ENCODE data around the gene TMEM92.

Gene TMEM92

GRCh38 chr17:50248255-50248654 lies 26.0 kb upstream of the TMEM92 start:
- Histone ChIP-seq H3K4me3 (ENCODE audit: severe bottlenecking) (no peak overlapping the region), H3K9me3 (ENCODE audit: severe bottlenecking) (peaks cover 5% of the 10 kb centered on the region), H3K36me3 (ENCODE audit: low read depth) (no peaks in the 10 kb centered on the region), H3K4me1 (ENCODE audit: insufficient read depth, poor library complexity, severe bottlenecking) (no peaks in the 10 kb centered on the region), H3K27ac (ENCODE audit: poor library complexity, severe bottlenecking) (no peak overlapping the region), H3K27me3 (ENCODE audit: insufficient read depth, poor library complexity, severe bottlenecking) (no peaks in the 10 kb centered on the region)
- DNase-seq (ENCODE audit: low spot score) (no peak), ATAC-seq (ENCODE audit: low read depth) (no peak)
- no peak for TF ChIP-seq CTCF (IDR thresholded peaks at IDR 0.05; ENCODE audit: poor library complexity, severe bottlenecking)

GRCh38 chr17:50252781-50253180 lies 21.5 kb upstream of the TMEM92 start:
- TF ChIP-seq CTCF (IDR thresholded peaks at IDR 0.05; ENCODE audit: poor library complexity, severe bottlenecking), result no peak
- DNase-seq (ENCODE audit: low spot score), result no peak
- H3K4me1 ChIP-seq (ENCODE audit: insufficient read depth, poor library complexity, severe bottlenecking), result no peaks in the 10 kb centered on the region
- H3K4me3 ChIP-seq (ENCODE audit: severe bottlenecking), result no peak overlapping the region
- H3K27ac ChIP-seq (ENCODE audit: poor library complexity, severe bottlenecking), result no peak overlapping the region
- H3K9me3 ChIP-seq (ENCODE audit: severe bottlenecking), result peaks cover 5% of the 10 kb centered on the region
- no peak for ATAC-seq (ENCODE audit: low read depth)
- no peaks in the 10 kb centered on the region for H3K27me3 ChIP-seq (ENCODE audit: insufficient read depth, poor library complexity, severe bottlenecking)
- no peaks in the 10 kb centered on the region for H3K36me3 ChIP-seq (ENCODE audit: low read depth)

GRCh38 chr17:50255766-50256635 lies 18.3 kb upstream of the TMEM92 start:
- no peaks in the 10 kb centered on the region for H3K27me3 ChIP-seq (ENCODE audit: insufficient read depth, poor library complexity, severe bottlenecking)
- H3K4me3 ChIP-seq (ENCODE audit: severe bottlenecking), result no peak overlapping the region
- no peaks in the 10 kb centered on the region for H3K4me1 ChIP-seq (ENCODE audit: insufficient read depth, poor library complexity, severe bottlenecking)
- no peak for ATAC-seq (ENCODE audit: low read depth)
- no peaks in the 10 kb centered on the region for H3K36me3 ChIP-seq (ENCODE audit: low read depth)
- TF ChIP-seq CTCF (IDR thresholded peaks at IDR 0.05; ENCODE audit: poor library complexity, severe bottlenecking), result no peak
- DNase-seq (ENCODE audit: low spot score), result no peak
- H3K9me3 ChIP-seq (ENCODE audit: severe bottlenecking), result no peaks in the 10 kb centered on the region
- no peak overlapping the region for H3K27ac ChIP-seq (ENCODE audit: poor library complexity, severe bottlenecking)

DNA sequence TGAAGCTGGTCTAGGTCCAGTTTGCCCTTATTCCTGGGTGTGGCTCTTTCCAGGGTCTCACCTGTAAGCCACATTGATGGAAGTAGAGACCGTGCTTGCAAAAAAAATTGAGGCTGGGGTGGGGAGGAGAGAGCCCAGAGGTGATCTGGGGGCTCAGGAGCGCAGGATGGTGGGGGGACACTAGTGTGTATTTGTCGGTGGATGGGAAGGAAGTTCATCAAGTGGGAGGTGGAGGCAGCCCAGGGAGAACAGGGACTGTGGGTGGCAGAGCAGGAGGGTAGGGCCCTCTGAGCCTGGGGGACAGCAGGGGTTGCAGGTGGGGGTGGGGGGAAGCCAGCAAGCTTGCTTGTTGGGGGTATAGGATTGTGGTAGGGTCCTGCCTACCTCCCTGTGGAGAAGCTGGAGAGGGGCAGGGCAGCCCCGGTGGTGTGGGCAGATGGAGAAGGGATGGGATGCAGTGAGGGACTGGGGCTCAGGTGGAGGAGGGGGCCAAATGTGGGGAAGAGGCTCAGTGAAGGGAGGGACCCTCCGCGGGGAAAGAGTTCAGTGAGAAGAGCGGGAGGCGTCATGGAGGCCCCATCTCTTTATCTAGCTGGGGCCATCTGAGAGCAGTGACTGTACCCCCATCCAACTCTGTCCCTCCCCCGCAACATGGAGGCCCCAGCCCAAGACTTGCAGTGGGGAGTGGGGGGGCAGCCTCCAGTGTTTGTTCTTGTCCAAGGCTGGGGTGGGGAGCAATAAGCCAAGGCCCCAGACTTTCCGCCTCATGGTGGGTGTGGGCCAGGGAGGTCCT lies 17.2 kb upstream of the TMEM92 start:
- no peaks in the 10 kb centered on the region for H3K4me1 ChIP-seq (ENCODE audit: insufficient read depth, poor library complexity, severe bottlenecking)
- ATAC-seq (ENCODE audit: low read depth), result no peak
- TF ChIP-seq CTCF (IDR thresholded peaks at IDR 0.05; ENCODE audit: poor library complexity, severe bottlenecking), result no peak
- DNase-seq (ENCODE audit: low spot score), result no peak
- no peak overlapping the region for H3K27ac ChIP-seq (ENCODE audit: poor library complexity, severe bottlenecking)
- H3K9me3 ChIP-seq (ENCODE audit: severe bottlenecking), result no peaks in the 10 kb centered on the region
- H3K27me3 ChIP-seq (ENCODE audit: insufficient read depth, poor library complexity, severe bottlenecking), result no peaks in the 10 kb centered on the region
- no peak overlapping the region for H3K4me3 ChIP-seq (ENCODE audit: severe bottlenecking)
- H3K36me3 ChIP-seq (ENCODE audit: low read depth), result no peaks in the 10 kb centered on the region

Measured in RWPE2 (cell line).